PC-3 (cell line): ENCODE data around the gene GPR179. TPM values are rescaled to one million over a fixed set of nuclear protein-coding genes. Genes with fewer than 3 reads are reported as not detected.

Experiments
- ATAC-seq: fragments of 200-7000 bp; cut with Tn5 transposase; 2 replicates; pipeline ENCODE4 v1.9.1; 2020; ENCODE audit warnings: mild to moderate bottlenecking, moderate library complexity
- BruUV-seq: library from RNA; stranded (reverse); fragments of 400-500 nt; replicated peaks from 2 replicates; lab custom pipeline; 2021; lab: Mats Ljungman, UMichigan
- CTCF ChIA-PET: fragments of 300-600 bp; sonication (Branson Sonifier 250); formaldehyde crosslinking; loops from one replicate; lab custom pipeline; 2022; ENCODE audit warnings: antibody characterized with exemption; lab: Charles Lee
- POLR2A ChIA-PET: fragments of 300-600 bp; sonication (Branson Sonifier 250); formaldehyde crosslinking; loops from one replicate; lab custom pipeline; 2022; ENCODE audit warnings: antibody characterized with exemption; ENCODE audit not compliant: unreplicated experiment; lab: Charles Lee
- DNase-seq: peaks from one replicate; pipeline ENCODE4 v3.0.0-alpha.2; 2015
- H2AFZ ChIP-seq: fragments of 300-600 bp; sonication (generic); 2 replicates; pipeline ENCODE4 v1.6.0; 2016; ENCODE audit warnings: antibody characterized with exemption, low read length
- H3F3A ChIP-seq: fragments of 300-600 bp; sonication (generic); one replicate; pipeline ENCODE4 v1.6.0; 2017; ENCODE audit warnings: antibody characterized with exemption, low read length, control low read depth, mild to moderate bottlenecking; ENCODE audit not compliant: unreplicated experiment
- H3K27ac ChIP-seq: fragments of 300-600 bp; sonication (generic); 2 replicates; pipeline ENCODE4 v1.5.1; 2016; ENCODE audit warnings: mild to moderate bottlenecking, low read length
- H3K27me3 ChIP-seq: fragments of 300-600 bp; sonication (generic); 2 replicates; pipeline ENCODE4 v1.6.1; 2016; ENCODE audit warnings: low read length, mixed read lengths
- H3K36me3 ChIP-seq: fragments of 300-600 bp; sonication (generic); 2 replicates; pipeline ENCODE4 v1.6.1; 2016; ENCODE audit warnings: low read depth, mixed run types, low read length, mixed read lengths
- H3K4me1 ChIP-seq: fragments of 300-600 bp; sonication (generic); 2 replicates; pipeline ENCODE4 v1.5.1; 2016; ENCODE audit warnings: low read length; ENCODE audit not compliant: insufficient read depth
- H3K4me2 ChIP-seq: fragments of 300-600 bp; sonication (generic); 2 replicates; pipeline ENCODE4 v1.6.0; 2016; ENCODE audit warnings: low read length
- H3K4me3 ChIP-seq: fragments of 300-600 bp; sonication (generic); 2 replicates; pipeline ENCODE4 v1.5.1; 2016; ENCODE audit warnings: mild to moderate bottlenecking, low read length, mixed read lengths
- H3K79me2 ChIP-seq: fragments of 300-600 bp; sonication (generic); 2 replicates; pipeline ENCODE4 v1.6.1; 2017; ENCODE audit warnings: low read length, mixed read lengths
- H3K9ac ChIP-seq: fragments of 300-600 bp; sonication (generic); 2 replicates; pipeline ENCODE4 v1.6.0; 2016; ENCODE audit warnings: mild to moderate bottlenecking, low read length
- H3K9me2 ChIP-seq: fragments of 300-600 bp; sonication (generic); replicated peaks from 2 replicates; pipeline ENCODE4 v1.6.1; 2016; ENCODE audit warnings: mixed run types, low read length, mixed read lengths
- H3K9me3 ChIP-seq: fragments of 300-600 bp; sonication (generic); 2 replicates; pipeline ENCODE4 v1.6.1; 2016; ENCODE audit warnings: low read length, mixed read lengths
- H4K20me1 ChIP-seq: fragments of 300-600 bp; sonication (generic); 2 replicates; pipeline ENCODE4 v1.6.1; 2016; ENCODE audit warnings: low read length, mixed read lengths
- CTCF ChIP-seq: fragments of 300-600 bp; sonication (generic); conservative IDR thresholded peaks from 2 replicates; pipeline ENCODE4 v1.5.1; 2017; ENCODE audit warnings: antibody characterized with exemption, low read depth, mild to moderate bottlenecking, low read length
- EZH2 ChIP-seq: fragments of 300-600 bp; sonication (generic); IDR thresholded peaks from one replicate; pipeline ENCODE4 v1.6.1; 2017; ENCODE audit warnings: antibody characterized with exemption, mild to moderate bottlenecking, low read length; ENCODE audit not compliant: unreplicated experiment
- EZH2phosphoT487 ChIP-seq: fragments of 300-600 bp; sonication (generic); IDR thresholded peaks from 2 replicates; pipeline ENCODE4 v1.6.1; 2018; ENCODE audit warnings: mild to moderate bottlenecking, antibody characterized with exemption, low read length, borderline replicate concordance
- intact Hi-C: fragments of 100-400 bp; cut with micrococcal nuclease; formaldehyde crosslinking; loops from 2 replicates; pipeline ENCODE4 v1.9.0; 2023
- total RNA-seq: library from RNA; depleted of rRNA; stranded (reverse); fragments of >200 nt; gene quantifications from 2 replicates; pipeline ENCODE4 v1.2.3, GENCODE V29; 2014

GPR179 gene
- total RNA-seq, 1 experiment from 2014 or later, result not detected

- Histone ChIP-seq H4K20me1 (no peaks in the 10 kb centered on the region), H3K27me3 (no peaks in the 10 kb centered on the region), H3K4me2 (no peak overlapping the region), H3K27ac (no peak overlapping the region), H3K9me2 (no peaks in the 10 kb centered on the region), H3K9me3 (no peaks in the 10 kb centered on the region), H3K9ac (no peak overlapping the region), H3K4me3 (no peak overlapping the region), H3K4me1 (no peaks in the 10 kb centered on the region), H3K36me3 (no peaks in the 10 kb centered on the region), H3F3A (no peaks in the 10 kb centered on the region), H2AFZ (no peak overlapping the region), H3K79me2 (no peaks in the 10 kb centered on the region)
- DNase-seq, result no peak
- TF ChIP-seq EZH2, result no peak
- TF ChIP-seq CTCF, result no peak
- TF ChIP-seq EZH2phosphoT487, result no peak
- ChIA-PET CTCF (no interaction called here), POLR2A (no interaction called here)
- intact Hi-C loops, result no loop called here
- no TSS peak for BruUV-seq
- ATAC-seq, result no peak
Observed at GRCh38 chr17:38338053-38338452, 5.7 kb downstream of the GPR179 start.

GRCh38 chr17:38336838-38337237 lies 6.9 kb downstream of the GPR179 start:
- no peak for ATAC-seq
- no peaks in the 10 kb centered on the region for H3K79me2 ChIP-seq
- no peak for TF ChIP-seq CTCF
- no peak for TF ChIP-seq EZH2
- TF ChIP-seq EZH2phosphoT487, result no peak
- CTCF ChIA-PET, result no interaction called here
- no peaks in the 10 kb centered on the region for H4K20me1 ChIP-seq
- H3F3A ChIP-seq, result no peaks in the 10 kb centered on the region
- BruUV-seq, result no TSS peak
- no peaks in the 10 kb centered on the region for H3K27me3 ChIP-seq
- intact Hi-C loops, result no loop called here
- no peak overlapping the region for H2AFZ ChIP-seq
- POLR2A ChIA-PET, result no interaction called here
- no peaks in the 10 kb centered on the region for H3K9me2 ChIP-seq
- no peaks in the 10 kb centered on the region for H3K36me3 ChIP-seq
- no peak overlapping the region for H3K4me2 ChIP-seq
- H3K27ac ChIP-seq, result no peak overlapping the region
- H3K4me1 ChIP-seq, result no peaks in the 10 kb centered on the region
- no peaks in the 10 kb centered on the region for H3K9me3 ChIP-seq
- DNase-seq, result no peak
- H3K4me3 ChIP-seq, result no peak overlapping the region
- no peak overlapping the region for H3K9ac ChIP-seq

- TF ChIP-seq CTCF (no peak), EZH2phosphoT487 (no peak), EZH2 (no peak)
- DNase-seq, result no peak
- Histone ChIP-seq H3K9me2 (no peaks in the 10 kb centered on the region), H3K9ac (no peak overlapping the region), H3K36me3 (no peaks in the 10 kb centered on the region), H3K9me3 (no peaks in the 10 kb centered on the region), H2AFZ (no peak overlapping the region), H3K4me1 (no peaks in the 10 kb centered on the region), H3K27ac (no peak overlapping the region), H3K79me2 (no peaks in the 10 kb centered on the region), H4K20me1 (no peaks in the 10 kb centered on the region), H3K4me3 (no peak overlapping the region), H3K4me2 (no peak overlapping the region), H3K27me3 (no peaks in the 10 kb centered on the region), H3F3A (no peaks in the 10 kb centered on the region)
- CTCF ChIA-PET, result no interaction called here
- POLR2A ChIA-PET, result no interaction called here
- BruUV-seq, result no TSS peak
- ATAC-seq, result no peak
- intact Hi-C loops, result no loop called here
Observed at GRCh38 chr17:38334480-38335364, 9.0 kb downstream of the GPR179 start.
